B cell (primary cell): ENCODE measurements around the gene FHIT.

Source experiments
- EZH2 ChIP-seq: IDR thresholded peaks from 2 replicates; pipeline ENCODE4 v1.6.1; 2012; ENCODE audit warnings: borderline replicate concordance, low read depth, mild to moderate bottlenecking, moderate library complexity, low read length; ENCODE audit not compliant: insufficient read depth, poor library complexity, severe bottlenecking
- TF ChIP-seq, protein P1 (sequence below): fragments of 200-600 bp; IDR thresholded peaks from one replicate; pipeline ENCODE4 v1.8.0; 2022; ENCODE audit warnings: antibody characterized with exemption, mild to moderate bottlenecking

DNA sequence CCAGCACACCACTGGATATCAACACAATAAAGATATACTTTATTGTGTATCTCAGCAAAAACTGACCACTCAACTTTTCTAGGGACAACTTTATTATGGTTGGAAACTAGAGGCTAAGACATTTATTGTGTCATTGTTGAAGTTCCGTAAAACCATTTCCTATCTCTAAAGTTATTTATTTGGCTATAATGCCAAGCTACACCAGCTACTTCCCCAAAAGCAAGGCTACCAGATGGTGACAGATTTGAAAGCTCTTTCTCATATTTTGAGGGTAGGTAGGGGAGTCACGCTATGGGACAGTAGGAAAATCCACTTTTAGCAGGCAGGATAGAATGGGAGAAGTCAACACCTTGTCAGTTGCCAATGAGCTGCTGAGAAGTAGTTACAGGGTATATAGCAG is 1366.8 kb downstream of the FHIT start:
- TF ChIP-seq, protein P1, sequence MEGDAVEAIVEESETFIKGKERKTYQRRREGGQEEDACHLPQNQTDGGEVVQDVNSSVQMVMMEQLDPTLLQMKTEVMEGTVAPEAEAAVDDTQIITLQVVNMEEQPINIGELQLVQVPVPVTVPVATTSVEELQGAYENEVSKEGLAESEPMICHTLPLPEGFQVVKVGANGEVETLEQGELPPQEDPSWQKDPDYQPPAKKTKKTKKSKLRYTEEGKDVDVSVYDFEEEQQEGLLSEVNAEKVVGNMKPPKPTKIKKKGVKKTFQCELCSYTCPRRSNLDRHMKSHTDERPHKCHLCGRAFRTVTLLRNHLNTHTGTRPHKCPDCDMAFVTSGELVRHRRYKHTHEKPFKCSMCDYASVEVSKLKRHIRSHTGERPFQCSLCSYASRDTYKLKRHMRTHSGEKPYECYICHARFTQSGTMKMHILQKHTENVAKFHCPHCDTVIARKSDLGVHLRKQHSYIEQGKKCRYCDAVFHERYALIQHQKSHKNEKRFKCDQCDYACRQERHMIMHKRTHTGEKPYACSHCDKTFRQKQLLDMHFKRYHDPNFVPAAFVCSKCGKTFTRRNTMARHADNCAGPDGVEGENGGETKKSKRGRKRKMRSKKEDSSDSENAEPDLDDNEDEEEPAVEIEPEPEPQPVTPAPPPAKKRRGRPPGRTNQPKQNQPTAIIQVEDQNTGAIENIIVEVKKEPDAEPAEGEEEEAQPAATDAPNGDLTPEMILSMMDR, result no peak
- no peak for TF ChIP-seq EZH2
